PC-9 (cell line): ENCODE results near the gene TCF12.

Experiments
- CTCF ChIP-seq: fragments of 200-600 bp; sonication (generic); conservative IDR thresholded peaks from 2 replicates; pipeline ENCODE4 v1.6.1; 2017; ENCODE audit warnings: mixed run types, antibody characterized with exemption, mild to moderate bottlenecking, moderate library complexity
- EZH2 ChIP-seq: fragments of 200-600 bp; sonication (generic); IDR thresholded peaks from 2 replicates; pipeline ENCODE4 v1.8.0; 2017; ENCODE audit warnings: antibody characterized with exemption, low read depth

GRCh38 chr15:56942118-56942517 lies 23.7 kb downstream of the TCF12 start:
- no peak for TF ChIP-seq CTCF
- TF ChIP-seq EZH2: no peak
